Astrocyte (in vitro differentiated cells and primary cell): ENCODE data around the gene GLRA3. TPM values are rescaled to one million over a fixed set of nuclear protein-coding genes. Genes with fewer than 3 reads are reported as not detected.
A peak's percentile ranks its signal among the peaks of the same experiment; 100 is the strongest.

Source experiments
- DNase-seq: peaks from one replicate; pipeline ENCODE4 v3.0.0-alpha.2; 2010; ENCODE audit warnings: low read depth
- FAIRE-seq: peaks from 2 replicates; lab custom pipeline; 2011; peaks lifted over from hg19 to GRCh38; lab: Jason Lieb, UNC
- H2AFZ ChIP-seq: 2 replicates; pipeline ENCODE4 v1.6.0; 2012; ENCODE audit warnings: low read depth, low read length, inconsistent platforms
- H3K27ac ChIP-seq: 2 replicates; pipeline ENCODE4 v1.5.1; 2011; ENCODE audit warnings: low read depth, low read length, inconsistent platforms
- H3K27me3 ChIP-seq: 2 replicates; pipeline ENCODE4 v1.6.0; 2011; ENCODE audit warnings: low read length, inconsistent platforms; ENCODE audit not compliant: insufficient read depth
- H3K36me3 ChIP-seq: 2 replicates; pipeline ENCODE4 v1.5.1; 2011; ENCODE audit warnings: low read length, inconsistent platforms; ENCODE audit not compliant: insufficient read depth
- H3K4me1 ChIP-seq: 2 replicates; pipeline ENCODE4 v1.5.1; 2011; ENCODE audit warnings: low read length, inconsistent platforms; ENCODE audit not compliant: insufficient read depth
- H3K4me2 ChIP-seq: 2 replicates; pipeline ENCODE4 v1.6.0; 2012; ENCODE audit warnings: low read length, inconsistent platforms
- H3K4me3 ChIP-seq: 2 replicates; pipeline ENCODE4 v1.5.1; 2011; ENCODE audit warnings: low read depth, mild to moderate bottlenecking, low read length, inconsistent platforms; ENCODE audit not compliant: insufficient read depth
- H3K79me2 ChIP-seq: 2 replicates; pipeline ENCODE4 v1.6.0; 2012; ENCODE audit warnings: mild to moderate bottlenecking, low read length, inconsistent platforms; ENCODE audit not compliant: insufficient read depth
- H3K9ac ChIP-seq: 2 replicates; pipeline ENCODE4 v1.6.0; 2012; ENCODE audit warnings: mild to moderate bottlenecking, low read length, inconsistent platforms
- H3K9me3 ChIP-seq: 2 replicates; pipeline ENCODE4 v1.5.1; 2012; ENCODE audit warnings: low read depth, mild to moderate bottlenecking, low read length, inconsistent platforms; ENCODE audit not compliant: insufficient read depth
- H4K20me1 ChIP-seq: 2 replicates; pipeline ENCODE4 v1.6.0; 2012; ENCODE audit warnings: low read length, inconsistent platforms; ENCODE audit not compliant: insufficient read depth
- H3K27ac Mint-ChIP-seq: one replicate; pipeline ENCODE4 v1.8.0; 2021; ENCODE audit warnings: mild to moderate bottlenecking, mixed read lengths; ENCODE audit not compliant: unreplicated experiment
- H3K27me3 Mint-ChIP-seq: one replicate; pipeline ENCODE4 v1.8.0; 2021; ENCODE audit warnings: low read depth, mixed read lengths; ENCODE audit not compliant: unreplicated experiment
- H3K36me3 Mint-ChIP-seq: one replicate; pipeline ENCODE4 v1.8.0; 2021; ENCODE audit warnings: low read depth, mixed read lengths; ENCODE audit not compliant: unreplicated experiment
- H3K4me1 Mint-ChIP-seq: one replicate; pipeline ENCODE4 v1.8.0; 2021; ENCODE audit warnings: low read depth, mixed read lengths; ENCODE audit not compliant: unreplicated experiment
- H3K4me3 Mint-ChIP-seq: one replicate; pipeline ENCODE4 v1.8.0; 2021; ENCODE audit warnings: mild to moderate bottlenecking, moderate library complexity, mixed read lengths; ENCODE audit not compliant: unreplicated experiment
- H3K9me3 Mint-ChIP-seq: one replicate; pipeline ENCODE4 v1.8.0; 2021; ENCODE audit warnings: mild to moderate bottlenecking, mixed read lengths; ENCODE audit not compliant: unreplicated experiment
- CTCF ChIP-seq: IDR thresholded peaks from 2 replicates; pipeline ENCODE4 v1.5.1; 2011; ENCODE audit warnings: low read depth, mild to moderate bottlenecking, inconsistent platforms, low read length, moderate library complexity; ENCODE audit not compliant: insufficient read depth
- EZH2 ChIP-seq: IDR thresholded peaks from 2 replicates; pipeline ENCODE4 v1.6.1; 2012; ENCODE audit warnings: mild to moderate bottlenecking, low read length, inconsistent platforms; ENCODE audit not compliant: insufficient read depth
- total RNA-seq: library from RNA; stranded (reverse); gene quantifications from 2 replicates; pipeline ENCODE4 v1.2.1, GENCODE V29; 2021

The GLRA3 gene
- total RNA-seq, 1 donor from 2014 or later = not detected

- Histone ChIP-seq H4K20me1 (no peaks in the 10 kb centered on the region), H3K9me3 (no peaks in the 10 kb centered on the region), H3K4me1 (no peaks in the 10 kb centered on the region), H2AFZ (no peak overlapping the region), H3K36me3 (no peaks in the 10 kb centered on the region), H3K27ac (no peak overlapping the region), H3K27me3 (no peaks in the 10 kb centered on the region), H3K4me2 (no peak overlapping the region), H3K9ac (no peak overlapping the region), H3K4me3 (no peak overlapping the region), H3K79me2 (no peaks in the 10 kb centered on the region)
- H3K4me3 Mint-ChIP-seq = no peak overlapping the region
- H3K36me3 Mint-ChIP-seq = no peaks in the 10 kb centered on the region
- H3K27ac Mint-ChIP-seq = no peak overlapping the region
- H3K9me3 Mint-ChIP-seq = no peaks in the 10 kb centered on the region
- no peak for FAIRE-seq
- TF ChIP-seq EZH2 (no peak), CTCF (no peak)
- peaks cover 3% of the 10 kb centered on the region for H3K4me1 Mint-ChIP-seq
- H3K27me3 Mint-ChIP-seq = no peaks in the 10 kb centered on the region
- DNase-seq = peak; percentile 50
These were observed 126.0 kb downstream of the GLRA3 start for GRCh38 chr4:174702979-174703478.

GRCh38 chr4:174699654-174700053 is 129.4 kb downstream of the GLRA3 start:
- no peak for DNase-seq
- no peak overlapping the region for H3K9ac ChIP-seq
- Mint-ChIP-seq H3K27me3 (no peaks in the 10 kb centered on the region), H3K36me3 (no peaks in the 10 kb centered on the region), H3K27ac (no peak overlapping the region), H3K9me3 (no peaks in the 10 kb centered on the region), H3K4me1 (peaks cover 3% of the 10 kb centered on the region), H3K4me3 (no peak overlapping the region)
- no peak overlapping the region for H2AFZ ChIP-seq
- no peak for FAIRE-seq
- H3K36me3 ChIP-seq = no peaks in the 10 kb centered on the region
- TF ChIP-seq CTCF (no peak), EZH2 (no peak)
- no peak overlapping the region for H3K4me3 ChIP-seq
- H3K4me1 ChIP-seq = no peaks in the 10 kb centered on the region
- H3K9me3 ChIP-seq = no peaks in the 10 kb centered on the region
- H3K27ac ChIP-seq = no peak overlapping the region
- no peaks in the 10 kb centered on the region for H3K79me2 ChIP-seq
- H4K20me1 ChIP-seq = no peaks in the 10 kb centered on the region
- no peak overlapping the region for H3K4me2 ChIP-seq
- no peaks in the 10 kb centered on the region for H3K27me3 ChIP-seq

GRCh38 chr4:174697896-174698295 is 131.2 kb downstream of the GLRA3 start:
- Mint-ChIP-seq H3K4me3 (no peak overlapping the region), H3K4me1 (peaks cover 1% of the 10 kb centered on the region), H3K36me3 (no peaks in the 10 kb centered on the region), H3K27me3 (no peaks in the 10 kb centered on the region), H3K9me3 (no peaks in the 10 kb centered on the region), H3K27ac (no peak overlapping the region)
- Histone ChIP-seq H3K4me3 (no peak overlapping the region), H3K36me3 (no peaks in the 10 kb centered on the region), H2AFZ (no peak overlapping the region), H3K27me3 (no peaks in the 10 kb centered on the region), H3K4me1 (no peaks in the 10 kb centered on the region), H3K9me3 (no peaks in the 10 kb centered on the region), H3K4me2 (no peak overlapping the region), H4K20me1 (no peaks in the 10 kb centered on the region), H3K79me2 (no peaks in the 10 kb centered on the region), H3K9ac (no peak overlapping the region), H3K27ac (no peak overlapping the region)
- no peak for FAIRE-seq
- TF ChIP-seq EZH2 = no peak
- TF ChIP-seq CTCF = no peak
- DNase-seq = no peak
